Activated T-cell treated with anti-CD3 and anti-CD28 coated beads, Interleukin-2, amount 50 U/mL, for 24 hours (primary cell): Measurements from ENCODE around the gene MON1A.
"Not testable (repeated sequence)": the region's sequence is repeated elsewhere in the genome, so short reads cannot be mapped to it uniquely, and the experiment has no call there.

Experiments
- DNase-seq: peaks from one replicate; pipeline ENCODE4 v3.0.0-alpha.2; 2020
- H3K27ac Mint-ChIP-seq: 2 replicates; pipeline ENCODE4 v1.8.0; 2020; ENCODE audit warnings: mild to moderate bottlenecking, mixed read lengths
- H3K27me3 Mint-ChIP-seq: 2 replicates; pipeline ENCODE4 v1.8.0; 2020; ENCODE audit warnings: mixed read lengths
- H3K36me3 Mint-ChIP-seq: 2 replicates; pipeline ENCODE4 v1.8.0; 2020; ENCODE audit warnings: low read depth, mixed read lengths
- H3K4me1 Mint-ChIP-seq: 2 replicates; pipeline ENCODE4 v1.8.0; 2020; ENCODE audit warnings: low read depth, mixed read lengths
- H3K4me3 Mint-ChIP-seq: 2 replicates; pipeline ENCODE4 v1.8.0; 2020; ENCODE audit warnings: mild to moderate bottlenecking, moderate library complexity, mixed read lengths
- H3K9me3 Mint-ChIP-seq: 2 replicates; pipeline ENCODE4 v1.8.0; 2020; ENCODE audit warnings: mixed read lengths

MON1A gene

GRCh38 chr3:49930922-49931321, 1.3 kb upstream of the MON1A start:
- peaks cover 11% of the 10 kb centered on the region for H3K36me3 Mint-ChIP-seq
- peaks cover 30% of the 10 kb centered on the region for H3K4me1 Mint-ChIP-seq
- no peak overlapping the region for H3K27ac Mint-ChIP-seq
- DNase-seq, result no peak
- peak overlapping the region; percentile 4 for H3K4me3 Mint-ChIP-seq
- H3K9me3 Mint-ChIP-seq, result no peaks in the 10 kb centered on the region
- H3K27me3 Mint-ChIP-seq, result no peaks in the 10 kb centered on the region

GRCh38 chr3:49930168-49930690, 618 bp upstream of the MON1A start:
- H3K4me3 Mint-ChIP-seq, result peak overlapping the region; percentile 89
- H3K27ac Mint-ChIP-seq, result peak overlapping the region; percentile 93
- H3K36me3 Mint-ChIP-seq, result peaks cover 11% of the 10 kb centered on the region
- DNase-seq, result no peak
- peaks cover 30% of the 10 kb centered on the region for H3K4me1 Mint-ChIP-seq
- no peaks in the 10 kb centered on the region for H3K27me3 Mint-ChIP-seq
- no peaks in the 10 kb centered on the region for H3K9me3 Mint-ChIP-seq

- no peak for DNase-seq
- H3K9me3 Mint-ChIP-seq, result no peaks in the 10 kb centered on the region
- H3K27ac Mint-ChIP-seq, result peak overlapping the region; percentile 93
- H3K4me1 Mint-ChIP-seq, result peaks cover 32% of the 10 kb centered on the region
- H3K4me3 Mint-ChIP-seq, result peak overlapping the region; percentile 89
- H3K27me3 Mint-ChIP-seq, result no peaks in the 10 kb centered on the region
- H3K36me3 Mint-ChIP-seq, result peaks cover 19% of the 10 kb centered on the region
Measured at GRCh38 chr3:49928481-49929017, 1.1 kb downstream of the MON1A start.

GRCh38 chr3:49927798-49928197, 1.8 kb downstream of the MON1A start:
- Mint-ChIP-seq H3K27ac (peak overlapping the region; percentile 63), H3K27me3 (no peaks in the 10 kb centered on the region), H3K9me3 (no peaks in the 10 kb centered on the region), H3K4me3 (no peak overlapping the region), H3K4me1 (peaks cover 32% of the 10 kb centered on the region), H3K36me3 (peaks cover 19% of the 10 kb centered on the region)
- no peak for DNase-seq

GRCh38 chr3:49926117-49926728, 3.4 kb downstream of the MON1A start:
- H3K27me3 Mint-ChIP-seq, result no peaks in the 10 kb centered on the region
- H3K27ac Mint-ChIP-seq, result no peak overlapping the region
- no peak for DNase-seq
- no peak overlapping the region for H3K4me3 Mint-ChIP-seq
- H3K36me3 Mint-ChIP-seq, result peaks cover 19% of the 10 kb centered on the region
- H3K4me1 Mint-ChIP-seq, result peaks cover 32% of the 10 kb centered on the region
- H3K9me3 Mint-ChIP-seq, result no peaks in the 10 kb centered on the region

- Mint-ChIP-seq H3K9me3 (no peaks in the 10 kb centered on the region), H3K36me3 (peaks cover 19% of the 10 kb centered on the region), H3K27me3 (no peaks in the 10 kb centered on the region), H3K4me1 (peaks cover 29% of the 10 kb centered on the region), H3K27ac (no peak overlapping the region), H3K4me3 (no peak overlapping the region)
- DNase-seq, result no peak
Measured at GRCh38 chr3:49925485-49925884, 4.1 kb downstream of the MON1A start.

- Mint-ChIP-seq H3K4me3 (no peak overlapping the region), H3K27me3 (no peaks in the 10 kb centered on the region), H3K4me1 (peaks cover 22% of the 10 kb centered on the region), H3K36me3 (peaks cover 24% of the 10 kb centered on the region), H3K9me3 (no peaks in the 10 kb centered on the region), H3K27ac (no peak overlapping the region)
- no peak for DNase-seq
Measured at GRCh38 chr3:49924683-49925082, 4.9 kb downstream of the MON1A start.

GRCh38 chr3:49917806-49918590, 11.6 kb downstream of the MON1A start:
- H3K4me1 Mint-ChIP-seq, H3K4me3 Mint-ChIP-seq, H3K27me3 Mint-ChIP-seq, H3K9me3 Mint-ChIP-seq, DNase-seq: not testable (repeated sequence)
- Mint-ChIP-seq H3K36me3 (peaks cover 11% of the 10 kb centered on the region), H3K27ac (peak overlapping the region; percentile 33)

GRCh38 chr3:49916686-49917085, 12.9 kb downstream of the MON1A start:
- Mint-ChIP-seq H3K27ac (no peak overlapping the region), H3K9me3 (no peaks in the 10 kb centered on the region), H3K36me3 (peaks cover 23% of the 10 kb centered on the region), H3K27me3 (no peaks in the 10 kb centered on the region), H3K4me3 (no peak overlapping the region), H3K4me1 (no peaks in the 10 kb centered on the region)
- no peak for DNase-seq

- Mint-ChIP-seq H3K4me1 (no peaks in the 10 kb centered on the region), H3K27me3 (no peaks in the 10 kb centered on the region), H3K4me3 (no peak overlapping the region), H3K9me3 (no peaks in the 10 kb centered on the region), H3K36me3 (peaks cover 35% of the 10 kb centered on the region), H3K27ac (no peak overlapping the region)
- DNase-seq, result no peak
Measured at GRCh38 chr3:49914906-49915305, 14.7 kb downstream of the MON1A start.

- Mint-ChIP-seq H3K9me3 (no peaks in the 10 kb centered on the region), H3K27me3 (no peaks in the 10 kb centered on the region), H3K4me1 (no peaks in the 10 kb centered on the region), H3K4me3 (no peak overlapping the region), H3K36me3 (peaks cover 44% of the 10 kb centered on the region), H3K27ac (no peak overlapping the region)
- no peak for DNase-seq
Measured at GRCh38 chr3:49912881-49913281, 16.7 kb downstream of the MON1A start.

- Mint-ChIP-seq H3K27ac (no peak overlapping the region), H3K27me3 (no peaks in the 10 kb centered on the region), H3K9me3 (no peaks in the 10 kb centered on the region), H3K4me3 (no peak overlapping the region), H3K4me1 (peaks cover 4% of the 10 kb centered on the region), H3K36me3 (peaks cover 43% of the 10 kb centered on the region)
- DNase-seq, result no peak
Measured at GRCh38 chr3:49911611-49912010, 18.0 kb downstream of the MON1A start.

- H3K36me3 Mint-ChIP-seq, result peaks cover 40% of the 10 kb centered on the region
Measured at GRCh38 chr3:49911124-49911420, 18.5 kb downstream of the MON1A start.

GRCh38 chr3:49910409-49911123, 19.0 kb downstream of the MON1A start:
- no peak for DNase-seq
- Mint-ChIP-seq H3K36me3 (peaks cover 40% of the 10 kb centered on the region), H3K27me3 (no peaks in the 10 kb centered on the region), H3K4me1 (peaks cover 14% of the 10 kb centered on the region), H3K9me3 (no peaks in the 10 kb centered on the region), H3K27ac (no peak overlapping the region), H3K4me3 (no peak overlapping the region)

More at GRCh38 chr3:49911124-49911420, 18.5 kb downstream of the MON1A start:
- no peak overlapping the region for H3K4me3 Mint-ChIP-seq
- peaks cover 9% of the 10 kb centered on the region for H3K4me1 Mint-ChIP-seq
- H3K9me3 Mint-ChIP-seq, result no peaks in the 10 kb centered on the region
- H3K27me3 Mint-ChIP-seq, result no peaks in the 10 kb centered on the region
- no peak for DNase-seq
- H3K27ac Mint-ChIP-seq, result no peak overlapping the region
